Vagina (tissue), 2 donors: ENCODE results near the gene KDELR1.

Source experiments
- CTCF ChIP-seq, 3 experiments: fragments of 450-650 bp in 2 of 3; fragments of 200-600 bp in 1 of 3; sonication (generic) in 1 of 3; IDR thresholded peaks; one replicate each; pipeline ENCODE4 v1.5.1; 2017 to 2019; ENCODE audit warnings: antibody characterized with exemption in 3 of 3, mild to moderate bottlenecking in 2 of 3, moderate library complexity in 2 of 3
- POLR2A ChIP-seq, 2 donors: fragments of 450-650 bp; IDR thresholded peaks; one replicate each; pipeline ENCODE4 v1.6.1; 2017; ENCODE audit warnings: antibody characterized with exemption in 2 of 2, mild to moderate bottlenecking in 2 of 2, moderate library complexity in 2 of 2
- POLR2AphosphoS5 ChIP-seq, 2 donors: sonication (generic); formaldehyde crosslinking; IDR thresholded peaks; one replicate each; pipeline ENCODE4 v1.9.0; 2017; ENCODE audit warnings: antibody characterized with exemption in 2 of 2, mild to moderate bottlenecking in 2 of 2, low read depth in 1 of 2; ENCODE audit not compliant: insufficient read depth in 1 of 2

- TF ChIP-seq CTCF (IDR thresholded peaks at IDR 0.05) (no peak), POLR2A (IDR thresholded peaks at IDR 0.05) (no peak), POLR2AphosphoS5 (IDR thresholded peaks at IDR 0.05; ENCODE audit: insufficient read depth in 1 of 2, low read depth in 1 of 2) (no peak)
Measured at GRCh38 chr19:48361912-48362311, 29.4 kb downstream of the KDELR1 start.
